Measurements from ENCODE around the gene SEMA4B. TPM values are rescaled to one million over a fixed set of nuclear protein-coding genes. Genes with fewer than 3 reads are reported as not detected.
A peak's percentile ranks its signal among the peaks of the same experiment; 100 is the strongest.

The SEMA4B gene
- total RNA-seq, 4 donors from 2014 or later: 115 to 193 (median 134) TPM

- H3K9me3 ChIP-seq: no peaks in the 10 kb centered on the region
- H3K4me3 ChIP-seq: no peak overlapping the region
- TF ChIP-seq POLR2A (IDR thresholded peaks at IDR 0.05) (peak; percentile 10), CTCF (IDR thresholded peaks at IDR 0.05) (no peak)
- H3K27ac ChIP-seq: peak overlapping the region; percentile 82 to 99 (median 94)
- WGBS, 2 donors (ENCODE audit: low coverage in 1 of 2): 80% methylated on average over 10 of the region's 10 CpGs; no CpG with 5 or more reads in 1 of the 2 donors
- intact Hi-C loops (cut with DNase I; ENCODE audit: low total_unique reads): no loop called here
- peaks cover 54 to 85% (median 63%) of the 10 kb centered on the region in 4 donors for H3K4me1 ChIP-seq
- no peak for DNase-seq
- no peaks in the 10 kb centered on the region for H3K27me3 ChIP-seq
- in situ Hi-C loops (cut with MboI; ENCODE audit: low pct_ligation_motif_present in 1 of 4, low pct_unique_long_range_greater_than_20kb in 1 of 4, low sequenced_read_pairs in 3 of 4): no loop called here
- no peaks in the 10 kb centered on the region for H3K36me3 ChIP-seq
Measured at GRCh38 chr15:90189781-90190467, 11.2 kb upstream of the SEMA4B start.

- intact Hi-C loops (cut with DNase I; ENCODE audit: low total_unique reads): no loop called here
- Histone ChIP-seq H3K9me3 (no peaks in the 10 kb centered on the region), H3K36me3 (no peaks in the 10 kb centered on the region), H3K27ac (peak overlapping the region; percentile 82 to 99 (median 94)), H3K27me3 (no peaks in the 10 kb centered on the region), H3K4me1 (peaks cover 54 to 79% (median 60%) of the 10 kb centered on the region in 4 donors), H3K4me3 (no peak overlapping the region)
- in situ Hi-C loops (cut with MboI; ENCODE audit: low pct_ligation_motif_present in 1 of 4, low pct_unique_long_range_greater_than_20kb in 1 of 4, low sequenced_read_pairs in 3 of 4): no loop called here
- peak; percentile 36 to 48 (median 40) for TF ChIP-seq POLR2AphosphoS5 (IDR thresholded peaks at IDR 0.05)
- TF ChIP-seq EP300 (IDR thresholded peaks at IDR 0.05; ENCODE audit: low read depth): no peak
- peak; percentile 31 for TF ChIP-seq POLR2A (IDR thresholded peaks at IDR 0.05)
- TF ChIP-seq CTCF (IDR thresholded peaks at IDR 0.05): no peak
- 50% methylated on average over 10 of the region's 10 CpGs; no CpG with 5 or more reads in 1 of the 2 donors for WGBS, 2 donors (ENCODE audit: low coverage in 1 of 2)
- DNase-seq: peak; percentile 91
Measured at GRCh38 chr15:90190606-90191343, 10.4 kb upstream of the SEMA4B start.

- intact Hi-C loops (cut with DNase I; ENCODE audit: low total_unique reads): no loop called here
- 20 to 31% methylated on average over 1 to 3 of the region's 3 CpGs for WGBS, 2 donors (ENCODE audit: low coverage in 1 of 2)
Measured at GRCh38 chr15:90191344-90191687, 9.8 kb upstream of the SEMA4B start.

More at GRCh38 chr15:90191344-90191687, 9.8 kb upstream of the SEMA4B start:
- no peaks in the 10 kb centered on the region for H3K36me3 ChIP-seq
- no peak overlapping the region for H3K4me3 ChIP-seq
- no peak for DNase-seq
- H3K9me3 ChIP-seq: no peaks in the 10 kb centered on the region
- TF ChIP-seq EP300 (IDR thresholded peaks at IDR 0.05; ENCODE audit: low read depth) (no peak), POLR2A (IDR thresholded peaks at IDR 0.05) (no peak), CTCF (IDR thresholded peaks at IDR 0.05) (no peak), POLR2AphosphoS5 (IDR thresholded peaks at IDR 0.05) (no peak)
- H3K4me1 ChIP-seq: peaks cover 50 to 74% (median 56%) of the 10 kb centered on the region in 4 donors
- H3K27me3 ChIP-seq: no peaks in the 10 kb centered on the region
- in situ Hi-C loops (cut with MboI; ENCODE audit: low pct_ligation_motif_present in 1 of 4, low pct_unique_long_range_greater_than_20kb in 1 of 4, low sequenced_read_pairs in 3 of 4): no loop called here
- peak overlapping the region; percentile 82 to 99 (median 94) for H3K27ac ChIP-seq

All from transverse colon (tissue), 4 donors.